ENCODE data around the gene SH3BGR.

The SH3BGR gene

DNA sequence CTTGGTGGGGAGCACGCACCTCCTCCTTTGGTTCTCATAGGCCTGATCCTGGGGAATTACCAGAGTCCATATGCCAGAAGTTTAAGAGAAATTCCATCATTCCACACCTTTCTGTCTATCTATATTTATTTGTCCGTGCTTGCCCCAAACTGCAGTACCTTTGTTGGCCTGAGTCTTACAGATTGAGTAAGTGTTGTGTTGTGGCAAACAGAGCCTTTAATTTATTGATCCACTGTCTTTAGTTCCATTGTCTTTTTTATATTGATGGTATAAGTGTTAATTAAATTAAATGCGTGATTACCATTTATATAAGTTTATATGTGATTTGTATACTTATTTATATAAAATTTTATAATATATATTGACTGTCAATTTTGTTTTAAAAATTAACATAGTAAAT lies 4.9 kb downstream of the SH3BGR start:
- DNase-seq (ENCODE audit: low read depth) = no peak

DNA sequence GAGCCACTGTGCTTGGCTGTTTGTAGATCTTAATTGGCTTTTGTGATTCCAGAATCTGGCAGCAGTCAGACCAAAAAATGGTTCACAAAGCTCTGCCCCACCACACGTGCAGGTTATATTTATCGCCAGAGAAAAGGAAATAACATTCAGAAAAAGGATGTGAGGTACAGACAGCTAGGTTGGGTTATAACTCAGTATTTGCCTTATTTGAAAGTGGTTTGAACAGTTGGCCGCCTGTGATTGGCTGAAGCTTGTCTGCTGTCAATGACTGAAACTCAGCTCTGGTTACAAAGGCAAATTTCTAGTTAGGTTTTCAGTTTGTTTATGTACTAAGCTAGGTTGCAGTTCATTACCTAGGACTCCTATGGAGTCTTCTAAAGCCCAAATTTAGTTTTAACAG lies 9.6 kb downstream of the SH3BGR start:
- no peak for DNase-seq (ENCODE audit: low read depth)

DNA sequence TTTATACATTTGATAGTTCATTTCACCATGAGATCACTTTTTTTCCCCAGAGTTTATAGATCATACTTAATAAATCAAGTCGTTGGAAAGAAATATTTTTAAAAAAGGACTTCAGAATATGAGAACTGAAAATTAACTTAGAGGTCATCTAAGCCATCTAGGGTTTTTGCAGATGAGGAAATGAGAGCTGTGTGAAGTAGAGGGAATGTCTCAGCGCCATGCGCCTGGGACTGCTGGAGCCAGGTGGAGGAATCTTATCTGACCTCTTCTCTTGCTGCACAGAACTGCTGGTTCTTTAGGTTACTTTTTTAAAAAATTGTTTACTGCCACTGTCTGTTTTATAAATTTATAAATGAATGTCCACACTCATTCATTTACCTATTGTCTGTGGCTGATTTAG lies 11.5 kb downstream of the SH3BGR start:
- DNase-seq (ENCODE audit: low read depth) = no peak

DNA sequence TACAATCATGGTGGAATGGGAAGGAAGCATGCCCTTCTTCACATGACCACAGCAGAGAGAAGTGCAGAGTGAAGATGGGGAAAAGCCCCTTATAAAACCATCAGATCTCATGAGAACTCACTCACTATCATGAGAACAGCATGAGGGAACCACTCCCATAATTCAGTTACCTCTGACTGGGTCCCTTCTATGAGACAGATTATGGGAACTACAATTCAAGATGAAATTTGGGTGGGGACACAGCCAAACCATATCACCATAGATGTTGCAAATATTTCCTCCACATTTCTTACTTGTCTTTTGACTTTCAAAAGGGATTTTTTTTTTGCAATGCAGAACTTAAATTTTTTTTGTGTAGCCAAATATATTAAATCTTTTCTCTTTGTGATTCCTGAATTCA lies 14.8 kb downstream of the SH3BGR start:
- DNase-seq (ENCODE audit: low read depth) = no peak

DNA sequence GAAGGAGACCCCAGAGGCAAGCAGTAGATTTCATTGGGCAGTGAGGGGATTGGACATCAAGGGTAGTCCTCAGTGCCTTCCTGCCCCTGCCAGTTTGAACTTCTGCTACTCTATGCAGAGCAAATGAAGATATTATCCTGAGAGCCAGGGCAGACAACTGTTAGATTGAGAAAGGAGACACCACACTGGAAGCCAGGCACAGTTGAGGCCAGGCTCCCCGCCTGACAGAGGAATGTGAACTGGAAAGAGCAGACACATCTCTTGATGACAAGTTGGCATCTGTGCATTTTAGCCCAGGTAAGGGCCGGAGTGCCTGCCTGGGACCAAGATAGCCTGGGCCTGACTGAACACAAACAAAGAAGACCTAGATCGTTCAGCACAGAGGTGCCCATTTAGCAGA lies 16.0 kb downstream of the SH3BGR start:
- no peak for DNase-seq (ENCODE audit: low read depth)

DNA sequence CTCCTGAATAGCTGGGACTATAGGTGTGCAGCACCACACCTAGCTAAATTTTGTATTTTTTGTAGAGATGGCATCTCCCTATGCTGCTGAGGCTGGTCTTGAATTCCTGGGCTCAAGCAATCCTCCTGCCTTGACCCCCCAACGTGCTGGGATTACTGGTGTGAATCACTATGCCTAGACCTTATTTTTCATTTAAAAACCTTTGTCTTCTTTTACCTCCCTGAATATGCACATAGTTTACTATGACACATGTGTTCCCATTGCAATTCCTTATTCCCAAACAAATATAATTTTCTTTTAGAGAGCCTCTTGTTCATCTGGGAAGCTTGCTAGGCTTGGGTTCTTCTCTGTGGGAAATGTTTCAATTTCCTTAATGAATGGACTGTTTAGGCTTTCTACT lies 16.8 kb downstream of the SH3BGR start:
- no peak for DNase-seq (ENCODE audit: low read depth)

DNA sequence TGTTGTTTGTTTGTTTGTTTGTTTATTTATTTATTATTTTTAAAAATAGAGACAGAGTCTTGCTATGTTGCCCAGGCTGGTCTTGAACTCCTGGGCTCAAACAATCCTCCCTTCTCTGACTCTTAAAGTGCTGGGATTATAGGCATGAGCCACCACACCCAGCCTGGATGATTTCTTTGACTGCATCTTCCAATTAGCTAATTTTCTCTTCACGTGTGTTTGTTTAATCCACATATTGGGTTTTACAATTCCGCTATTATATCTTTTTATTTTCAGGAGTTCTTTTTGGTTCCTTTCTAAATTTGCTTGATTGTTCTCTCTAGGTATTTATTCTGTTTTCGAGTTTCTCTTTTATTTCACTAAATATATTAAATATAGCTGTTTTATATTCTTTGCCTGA lies 19.8 kb downstream of the SH3BGR start:
- DNase-seq (ENCODE audit: low read depth) = no peak

DNA sequence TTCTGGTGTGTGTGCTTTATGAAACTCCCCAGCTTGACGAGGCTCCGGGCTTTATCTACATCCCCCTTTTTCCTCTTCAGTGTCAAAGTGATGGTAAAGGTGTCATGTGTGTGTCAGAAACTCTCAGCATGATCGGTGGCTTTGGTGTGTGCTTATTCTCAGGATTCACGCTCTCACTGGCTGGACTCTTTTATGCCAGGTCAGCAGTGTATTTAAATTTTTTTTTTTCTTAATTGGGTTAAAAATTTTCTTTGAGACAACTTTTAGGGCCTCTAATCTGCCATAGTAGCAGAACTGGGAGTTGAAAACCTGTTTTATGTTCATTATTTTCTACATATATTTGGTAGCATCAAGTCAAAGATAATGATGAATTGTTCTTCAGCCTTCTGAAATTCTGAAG lies 21.0 kb downstream of the SH3BGR start:
- no peak for DNase-seq (ENCODE audit: low read depth)

DNA sequence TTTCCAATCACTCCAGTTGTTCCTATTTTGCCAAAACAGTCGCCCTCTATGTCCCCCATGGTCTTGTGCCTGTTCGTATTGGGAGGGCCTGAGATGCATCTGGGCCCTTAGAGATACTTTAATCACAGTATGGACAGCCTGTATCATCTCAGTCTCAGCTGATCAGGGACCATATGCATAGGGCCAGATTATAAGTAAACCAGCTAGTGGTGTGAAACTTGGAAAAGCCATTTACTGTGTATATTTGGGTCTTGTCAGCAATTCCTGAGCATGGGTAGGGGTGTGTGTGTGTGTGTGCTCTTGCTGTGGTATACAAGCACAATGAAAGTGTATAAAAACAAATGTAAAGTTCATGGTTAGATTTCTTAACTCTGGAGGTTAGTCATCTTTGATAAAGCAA lies 22.8 kb downstream of the SH3BGR start:
- no peak for DNase-seq (ENCODE audit: low read depth)

DNA sequence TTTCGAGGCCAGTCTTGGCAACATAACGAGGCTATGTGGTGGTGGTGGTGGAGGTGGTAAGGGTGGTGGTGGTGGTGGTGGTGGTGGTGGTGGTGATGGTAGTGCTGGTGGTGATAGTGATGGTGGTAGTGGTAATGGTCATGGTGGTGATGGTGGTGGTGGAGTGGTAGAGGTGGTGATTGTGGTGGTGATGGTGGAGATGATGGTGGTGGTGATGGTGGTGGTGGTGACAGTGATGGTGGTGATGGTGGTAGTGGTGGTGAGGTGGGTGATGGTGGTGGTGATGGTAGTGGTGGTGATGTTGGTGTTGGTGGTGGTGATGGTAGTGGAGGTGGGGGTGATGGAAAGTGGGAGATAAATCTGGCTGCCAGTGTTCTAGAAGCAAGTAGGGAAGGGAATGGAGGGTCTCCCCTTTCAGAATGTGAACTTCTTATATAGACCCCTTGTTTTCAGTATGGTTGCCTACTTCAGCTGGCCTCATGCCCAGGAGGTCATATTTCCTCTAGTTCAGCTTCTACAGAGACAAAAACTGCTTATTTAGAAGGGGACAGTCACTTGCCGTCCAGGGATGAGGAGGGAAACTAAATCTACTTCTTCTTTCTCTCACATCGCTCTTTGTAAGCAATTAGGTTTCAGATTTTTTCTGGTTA lies 27.5 kb downstream of the SH3BGR start:
- no peak for DNase-seq (ENCODE audit: low read depth)

DNA sequence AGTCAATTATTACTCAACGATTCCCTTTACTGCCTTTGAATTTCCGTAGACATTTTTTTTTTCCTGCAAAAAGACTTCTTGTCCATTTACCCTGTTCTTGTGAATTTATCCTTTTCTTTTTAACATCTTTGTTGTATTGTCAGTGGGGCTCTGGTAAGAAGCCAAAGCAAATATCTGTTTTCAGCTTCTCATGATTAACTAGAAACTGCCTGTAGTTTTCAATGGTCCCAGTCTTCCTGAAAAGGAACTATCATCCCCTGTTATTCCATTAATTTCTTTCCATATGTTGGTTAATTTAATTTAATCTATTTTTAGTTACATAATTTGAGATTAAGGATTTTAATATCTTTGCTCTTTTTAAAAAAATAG lies 28.0 kb downstream of the SH3BGR start:
- DNase-seq (ENCODE audit: low read depth) = no peak

DNA sequence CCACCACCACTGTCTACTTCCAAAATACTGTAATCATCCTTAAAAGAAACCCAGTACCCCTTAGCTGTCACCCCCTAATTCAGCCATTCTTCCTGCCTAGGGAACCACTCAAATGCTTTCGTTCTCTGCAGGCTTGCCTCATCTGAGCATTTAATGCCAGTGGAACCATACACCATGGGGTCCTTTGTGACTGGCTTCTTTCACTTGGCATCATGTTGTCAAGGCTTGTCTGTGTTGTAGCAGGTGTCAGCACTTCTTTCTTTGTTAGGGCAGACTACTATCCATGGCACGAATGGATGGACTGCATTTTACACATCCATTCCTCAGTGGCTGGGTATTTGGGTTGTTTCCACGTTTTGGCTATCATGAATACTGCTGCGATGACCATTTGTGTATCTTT lies 28.5 kb downstream of the SH3BGR start:
- DNase-seq (ENCODE audit: low read depth) = no peak

DNA sequence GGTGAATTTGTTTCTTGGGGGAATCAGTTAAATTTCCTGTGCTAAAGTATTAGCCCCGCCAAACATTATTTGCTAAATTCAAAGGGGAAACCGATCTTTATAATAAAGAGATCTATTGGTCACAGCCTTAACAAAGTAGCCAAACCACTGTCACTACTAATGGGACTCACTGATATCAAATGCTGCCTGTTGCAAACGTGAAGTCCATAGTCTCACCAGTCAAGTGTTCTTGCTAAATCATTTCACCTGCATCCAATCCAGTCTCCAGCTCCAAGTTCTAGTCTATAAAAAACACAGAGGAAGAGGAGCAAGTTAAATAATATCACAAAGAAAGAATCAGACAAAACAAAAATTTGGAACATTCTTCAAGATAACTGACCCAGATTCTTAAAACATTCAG lies 30.1 kb downstream of the SH3BGR start:
- no peak for DNase-seq (ENCODE audit: low read depth)

DNA sequence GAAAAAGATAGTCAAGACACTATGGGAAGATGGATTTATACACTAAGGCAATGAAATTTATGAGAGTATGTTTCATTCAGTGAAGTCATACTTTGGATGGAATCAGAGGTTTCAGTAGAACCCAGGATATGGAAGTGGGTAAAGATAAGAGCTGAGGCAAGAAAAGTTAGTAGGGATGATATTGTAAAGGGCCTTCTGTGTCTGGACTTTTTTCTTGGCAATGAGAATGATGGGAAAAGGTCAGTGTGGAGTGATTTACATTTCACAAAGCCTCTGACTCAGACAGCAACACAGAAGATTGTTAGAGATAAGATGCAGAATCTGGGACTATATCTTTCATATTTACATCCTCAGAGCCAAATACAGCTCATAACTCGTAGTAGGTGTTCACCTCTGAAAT lies 32.1 kb downstream of the SH3BGR start:
- DNase-seq (ENCODE audit: low read depth) = no peak

DNA sequence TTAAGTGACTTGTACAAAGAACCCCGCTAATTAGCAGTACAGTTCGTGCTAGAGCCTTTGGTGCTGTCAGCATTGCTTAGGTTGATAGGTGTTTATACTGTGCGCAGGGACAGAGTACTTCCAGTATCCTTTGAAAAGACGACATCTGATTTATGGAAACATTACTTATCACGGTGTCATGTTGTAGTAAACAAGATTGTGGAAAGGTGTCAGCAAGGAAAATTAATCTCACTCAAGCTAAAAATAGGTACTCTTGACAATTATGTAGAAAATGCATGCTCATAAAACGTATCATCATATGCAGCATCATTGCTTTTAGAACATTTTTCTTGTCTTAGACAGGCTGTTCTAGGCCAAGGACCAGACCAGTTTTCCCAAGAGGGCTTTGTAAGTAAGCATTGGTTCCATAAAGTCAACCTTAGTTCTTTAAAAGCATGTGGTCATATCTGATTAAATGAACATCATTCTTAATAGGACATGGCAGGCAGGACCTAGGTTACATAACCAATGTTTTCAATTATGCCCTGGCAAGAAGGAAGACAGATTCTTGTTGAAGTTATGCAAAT lies 33.0 kb downstream of the SH3BGR start:
- DNase-seq (ENCODE audit: low read depth) = no peak

DNA sequence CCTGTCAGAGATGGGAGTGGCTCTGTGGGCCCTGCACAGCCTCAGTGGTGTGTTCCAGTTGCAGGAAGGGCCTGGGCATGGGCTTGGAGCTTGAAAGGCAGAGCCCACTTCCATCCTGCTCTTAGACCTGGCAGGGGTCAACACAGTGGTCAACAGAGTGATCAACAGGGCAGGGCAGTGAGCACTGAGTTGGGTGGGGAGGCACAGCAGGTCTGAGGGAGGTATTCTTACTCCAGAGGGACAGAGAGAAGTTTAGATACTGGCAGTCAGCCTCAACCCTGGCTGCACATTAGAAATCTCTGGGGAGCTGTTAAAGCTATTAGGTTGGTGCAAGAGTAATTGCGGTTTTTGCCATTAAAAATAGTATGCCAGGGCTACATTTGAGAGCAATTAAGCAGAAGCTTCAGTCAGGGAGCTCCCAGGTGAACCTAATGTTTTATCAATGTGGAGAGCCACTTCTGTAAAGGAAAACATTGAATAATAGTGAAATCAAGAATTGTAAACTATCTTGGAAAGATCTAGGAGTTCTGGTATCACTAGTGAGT lies 37.7 kb downstream of the SH3BGR start:
- DNase-seq (ENCODE audit: low read depth) = no peak

DNA sequence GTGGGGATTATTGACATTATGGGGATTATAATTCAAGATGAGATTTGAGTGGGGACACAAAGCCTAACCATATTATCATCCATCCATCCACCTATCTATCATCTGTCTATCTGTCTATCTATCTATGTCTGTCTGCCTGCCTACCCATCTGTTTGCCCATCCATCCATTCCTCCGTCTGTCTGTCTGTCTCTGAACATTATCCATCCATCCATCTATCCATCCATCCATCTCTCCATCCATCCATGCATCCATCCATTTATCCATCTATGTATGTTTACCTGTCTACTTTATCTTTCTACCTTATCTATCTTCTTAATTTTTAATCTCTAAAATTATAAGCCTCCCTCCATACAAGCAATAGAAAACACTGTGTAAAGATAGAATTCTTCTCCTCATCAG lies 47.4 kb downstream of the SH3BGR start:
- DNase-seq (ENCODE audit: low read depth) = no peak

DNA sequence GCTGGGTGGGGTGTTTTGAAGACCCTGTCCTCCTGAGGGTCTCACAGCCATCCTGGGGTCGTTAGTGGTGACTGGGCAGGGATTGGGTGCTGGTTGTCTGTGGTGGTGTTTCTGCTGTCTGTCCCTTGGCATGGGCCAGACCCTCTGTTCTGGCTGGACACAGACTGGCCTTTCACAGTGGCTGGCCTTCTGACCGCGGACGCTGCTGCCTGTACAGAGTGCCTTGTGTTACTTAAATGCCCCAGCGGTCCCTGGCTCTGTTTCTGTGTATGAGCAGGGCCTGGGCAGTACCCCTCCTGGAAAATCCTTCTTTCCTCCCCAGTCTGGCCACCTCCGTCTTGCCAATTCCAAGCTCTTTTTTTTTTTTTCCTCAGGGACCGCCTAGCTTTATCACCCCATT lies 50.9 kb downstream of the SH3BGR start:
- no peak for DNase-seq (ENCODE audit: low read depth)

DNA sequence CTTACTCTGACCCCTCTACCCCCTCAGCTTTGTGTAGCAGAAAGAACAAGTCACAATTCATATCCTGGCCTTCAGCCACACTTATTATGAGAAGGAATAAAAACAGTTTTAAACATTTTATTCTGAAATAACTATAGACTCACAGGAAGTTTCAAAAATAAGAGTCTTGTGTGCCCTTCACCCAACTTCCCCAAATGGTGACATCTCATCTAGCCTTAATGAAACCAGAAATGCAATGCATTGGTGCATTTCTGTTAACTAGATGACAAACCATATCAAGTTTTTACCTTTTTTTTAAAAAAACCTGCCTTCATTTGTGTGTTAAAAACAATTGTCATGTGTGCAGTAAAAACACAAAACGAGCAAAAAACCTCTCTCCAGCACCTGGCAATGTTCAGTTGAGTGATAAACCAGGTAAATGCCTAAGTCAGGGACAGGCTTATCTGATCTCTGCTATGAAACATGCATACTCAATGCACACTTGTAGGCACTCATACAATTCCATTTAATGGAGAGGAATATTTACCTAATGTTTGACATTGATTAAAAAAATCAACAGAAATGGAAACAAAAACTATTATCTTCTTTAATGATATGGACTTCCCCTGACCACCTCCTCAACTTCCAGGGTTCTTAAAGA lies 51.5 kb downstream of the SH3BGR start:
- no peak for DNase-seq (ENCODE audit: low read depth)

DNA sequence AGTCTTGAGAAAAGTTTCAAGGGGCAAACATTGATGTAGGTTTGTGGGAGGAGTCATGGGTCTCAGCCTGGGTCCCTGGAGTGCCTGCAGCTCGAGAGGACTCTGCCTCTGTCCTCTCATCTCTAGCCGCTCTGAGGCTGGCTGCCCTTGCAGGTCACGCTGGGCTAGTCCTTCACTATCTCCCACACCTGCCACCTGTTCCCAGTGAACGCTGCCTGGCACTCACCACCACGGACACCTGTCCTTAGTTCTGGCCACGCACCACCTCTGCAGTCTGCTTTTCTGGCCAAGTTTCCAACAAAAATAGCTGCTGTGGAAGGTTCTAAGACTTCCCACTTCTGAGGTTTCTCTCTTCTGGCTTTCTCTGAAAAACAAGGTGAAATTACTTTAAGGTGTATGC lies 52.5 kb downstream of the SH3BGR start:
- DNase-seq (ENCODE audit: low read depth) = no peak

DNA sequence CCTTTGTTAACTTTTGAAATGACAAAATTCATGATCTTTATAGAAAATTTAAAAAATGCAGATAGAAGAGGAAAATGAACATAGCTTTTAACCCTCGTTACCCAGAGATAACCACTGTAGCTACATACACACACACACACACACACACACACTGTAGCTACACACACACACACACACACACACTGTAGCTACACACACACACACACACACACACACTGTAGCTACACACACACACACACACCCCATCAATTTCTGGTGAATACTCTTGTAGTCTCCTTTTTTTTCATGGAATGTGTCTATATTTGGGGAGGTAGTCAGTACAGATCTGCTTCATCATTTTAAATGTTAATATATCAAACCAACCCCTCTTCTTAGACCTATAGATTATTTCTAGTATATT lies 58.5 kb downstream of the SH3BGR start:
- no peak for DNase-seq (ENCODE audit: low read depth)

DNA sequence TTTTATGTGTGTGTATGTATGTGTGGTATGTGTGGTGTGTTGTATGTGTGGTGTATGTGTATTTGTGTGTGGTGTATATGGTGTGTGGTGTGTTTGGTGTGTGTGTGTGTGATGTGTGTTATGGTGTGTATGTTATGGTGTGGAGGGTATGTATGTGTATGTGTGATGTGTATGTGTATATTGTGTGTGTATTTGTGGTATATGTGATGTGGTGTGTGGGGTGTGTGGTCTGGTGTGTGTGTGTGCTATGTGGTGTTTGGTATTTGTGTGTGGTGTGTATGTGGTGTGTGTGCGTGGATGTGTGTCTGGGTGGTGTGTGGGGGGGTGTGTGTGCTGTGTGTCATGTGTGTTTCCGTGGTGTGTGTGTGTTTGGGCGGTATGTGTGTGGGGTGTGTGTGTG lies 59.3 kb downstream of the SH3BGR start:
- DNase-seq (ENCODE audit: low read depth) = no peak

DNA sequence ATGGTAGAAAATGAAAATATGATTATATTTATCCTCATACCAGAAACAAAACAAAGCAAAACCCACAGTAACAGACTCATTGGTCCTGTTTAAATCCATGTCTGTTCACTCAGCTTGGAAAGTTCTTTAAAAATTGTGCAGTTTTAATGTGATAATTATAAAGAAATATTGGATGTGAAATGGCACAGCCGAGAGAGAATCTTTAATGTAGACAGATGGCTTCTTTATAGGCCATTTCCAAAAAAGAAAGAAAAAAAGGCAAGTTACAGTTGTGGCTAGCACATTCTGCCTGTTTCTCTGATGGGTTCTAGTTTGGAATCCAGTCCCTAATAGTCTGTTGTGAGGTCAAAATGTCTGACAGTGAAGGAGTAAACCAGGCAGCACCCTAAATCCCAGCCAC lies 62.0 kb downstream of the SH3BGR start:
- no peak for DNase-seq (ENCODE audit: low read depth)

Measured in CMK (cell line).